SK-MEL-5 (cell line): ENCODE data around the gene TPGS1. TPM values are rescaled to one million over a fixed set of nuclear protein-coding genes. Genes with fewer than 3 reads are reported as not detected.

ENCODE experiments used
- DNase-seq: peaks from one replicate; pipeline ENCODE4 v3.0.0-alpha.2; 2016; ENCODE audit warnings: low read depth, low spot score
- in situ Hi-C: cut with HindIII; loops from 2 replicates; pipeline ENCODE4 v1.10.0; 2016; ENCODE audit warnings: low sequenced_read_pairs, high pct_unique_total_duplicates, low pct_unique_long_range_greater_than_20kb
- polyA plus RNA-seq, 2 experiments: library from polyadenylated mRNA; depleted of rRNA; stranded (reverse); fragments of >200 nt; gene quantifications; 2 replicates each; pipeline ENCODE4 v1.2.3, GENCODE V29; 2015
- total RNA-seq: library from RNA; depleted of rRNA; stranded (reverse); fragments of >200 nt; shearing (Covaris generic); gene quantifications from 2 replicates; pipeline ENCODE4 v1.2.3, GENCODE V29; 2014; rRNA removed

Gene TPGS1
- 19.5 and 26.4 TPM in 2 replicates for total RNA-seq
- polyA plus RNA-seq (2015; cell fraction: cytosol; rRNA removed) = 27.9 and 30.2 TPM in 2 replicates
- polyA plus RNA-seq (2015; cell fraction: nucleus; rRNA removed) = 2.1 and 4.7 TPM in 2 replicates

- in situ Hi-C loops = no loop called here
These were observed at the start of gene TPGS1 for GRCh38 chr19:507286-508203. TPGS1 (plus strand) TSS chr19:507497; CDS start chr19:507507, 10 bp downstream.

GRCh38 chr19:457636-458035 lies 49.7 kb upstream of the TPGS1 start:
- in situ Hi-C loops = no loop called here
- no peak for DNase-seq

More at GRCh38 chr19:507286-508203, at the start of gene TPGS1:
- peak; percentile 64 for DNase-seq

GRCh38 chr19:458091-459042 lies 48.9 kb upstream of the TPGS1 start:
- no peak for DNase-seq
- in situ Hi-C loops = no loop called here

GRCh38 chr19:459724-460511 lies 47.4 kb upstream of the TPGS1 start:
- in situ Hi-C loops = no loop called here
- DNase-seq = peak; percentile 50

- in situ Hi-C loops = no loop called here
- peak; percentile 8 for DNase-seq
These were observed 46.2 kb upstream of the TPGS1 start, which contains the start of gene SHC2 for GRCh38 chr19:460877-461720. SHC2 (minus strand) TSS chr19:461033; CDS start chr19:460996, 37 bp downstream.

GRCh38 chr19:461721-462551 lies 45.4 kb upstream of the TPGS1 start:
- no peak for DNase-seq
- in situ Hi-C loops = no loop called here

- DNase-seq = no peak
- in situ Hi-C loops = no loop called here
These were observed 43.7 kb upstream of the TPGS1 start for GRCh38 chr19:463483-464207.

GRCh38 chr19:464208-464545 lies 43.1 kb upstream of the TPGS1 start:
- in situ Hi-C loops = no loop called here
- DNase-seq = no peak

- DNase-seq = no peak
- in situ Hi-C loops = no loop called here
These were observed 42.1 kb upstream of the TPGS1 start for GRCh38 chr19:465056-465816.

- in situ Hi-C loops = no loop called here
- no peak for DNase-seq
These were observed 39.7 kb upstream of the TPGS1 start for GRCh38 chr19:467554-467953.

GRCh38 chr19:468587-469256 lies 38.6 kb upstream of the TPGS1 start:
- in situ Hi-C loops = no loop called here
- no peak for DNase-seq

GRCh38 chr19:469833-470232 lies 37.5 kb upstream of the TPGS1 start:
- no peak for DNase-seq
- in situ Hi-C loops = no loop called here

GRCh38 chr19:470701-471100 lies 36.6 kb upstream of the TPGS1 start:
- DNase-seq = no peak
- in situ Hi-C loops = no loop called here
